H1 (cell line): Measurements from ENCODE around the gene SAT1. TPM values are rescaled to one million over a fixed set of nuclear protein-coding genes. Genes with fewer than 3 reads are reported as not detected.

Experiments used
- CTCF ChIA-PET: fragments of 300-600 bp; sonication (Branson Sonifier 250); formaldehyde crosslinking; loops from one replicate; lab custom pipeline; 2021; ENCODE audit not compliant: partially characterized antibody; lab: Charles Lee
- POLR2A ChIA-PET: fragments of 300-600 bp; sonication (Branson Sonifier 250); formaldehyde crosslinking; loops from one replicate; lab custom pipeline; 2021; ENCODE audit warnings: inconsistent platforms; ENCODE audit not compliant: partially characterized antibody; lab: Charles Lee
- DNase-seq, 2 experiments: peaks; one replicate each; pipeline versions ENCODE4 v3.0.0 to v3.0.0-alpha.2; 2010 to 2022; ENCODE audit warnings: low spot score in 2 of 2, low read depth in 1 of 2, mixed read lengths in 1 of 2
- FAIRE-seq: peaks from 2 replicates; lab custom pipeline; 2011; peaks lifted over from hg19 to GRCh38; lab: Jason Lieb, UNC
- H2AFZ ChIP-seq: 2 replicates; pipeline ENCODE4 v1.8.1; 2012; ENCODE audit warnings: low read length, inconsistent platforms
- H2AK5ac ChIP-seq: 2 replicates; pipeline ENCODE4 v1.6.1; 2013; ENCODE audit warnings: low read depth, low read length
- H2BK120ac ChIP-seq: replicated peaks from 2 replicates; pipeline ENCODE3; 2013; ENCODE audit warnings: low read depth, low read length, inconsistent platforms
- H2BK12ac ChIP-seq: 2 replicates; pipeline ENCODE4 v1.6.1; 2013; ENCODE audit warnings: low read depth, low read length
- H2BK15ac ChIP-seq: 2 replicates; pipeline ENCODE4 v1.6.1; 2013; ENCODE audit warnings: low read length
- H2BK20ac ChIP-seq: 2 replicates; pipeline ENCODE4 v1.6.1; 2013; ENCODE audit warnings: low read length
- H2BK5ac ChIP-seq: 2 replicates; pipeline ENCODE4 v1.6.1; 2013; ENCODE audit warnings: low read depth, low read length
- H3K14ac ChIP-seq: 2 replicates; pipeline ENCODE4 v1.6.1; 2013; ENCODE audit warnings: inconsistent platforms; ENCODE audit not compliant: insufficient read length
- H3K18ac ChIP-seq: 2 replicates; pipeline ENCODE4 v1.6.1; 2013; ENCODE audit warnings: low read length; ENCODE audit errors: extremely low read depth
- H3K23ac ChIP-seq: 2 replicates; pipeline ENCODE4 v1.6.1; 2013; ENCODE audit warnings: inconsistent platforms; ENCODE audit not compliant: insufficient read length
- H3K23me2 ChIP-seq: 2 replicates; pipeline ENCODE4 v1.6.1; 2013; ENCODE audit warnings: low read depth, low read length
- H3K27ac ChIP-seq: 2 replicates; pipeline ENCODE4 v1.6.1; 2011; ENCODE audit warnings: low read depth, low read length, inconsistent platforms
- H3K27me3 ChIP-seq, 4 experiments: replicated peaks in 1 of 4; 1 replicate in 1 of 4; 2 replicates in 3 of 4; pipeline versions ENCODE4 v1.6.1 to v1.8.1; 2011 to 2013; ENCODE audit warnings: low read length in 3 of 4, mild to moderate bottlenecking in 3 of 4, inconsistent platforms in 2 of 4, mixed read lengths in 2 of 4, moderate library complexity in 1 of 4; ENCODE audit not compliant: control insufficient read depth in 3 of 4, insufficient read depth in 3 of 4; ENCODE audit errors: extremely low read depth in 1 of 4
- H3K36me3 ChIP-seq, 4 experiments: 2 replicates each; pipeline versions ENCODE4 v1.6.1 to v1.8.1; 2011 to 2013; ENCODE audit warnings: mild to moderate bottlenecking in 4 of 4, low read length in 3 of 4, moderate library complexity in 2 of 4, control low read depth in 1 of 4, inconsistent platforms in 1 of 4; ENCODE audit not compliant: insufficient read depth in 4 of 4, control insufficient read depth in 2 of 4
- H3K4ac ChIP-seq: replicated peaks from 2 replicates; pipeline ENCODE3; 2013; ENCODE audit warnings: low read length, low read depth, mixed read lengths, inconsistent platforms; ENCODE audit not compliant: insufficient read length
- H3K4me1 ChIP-seq, 4 experiments: replicated peaks in 1 of 4; 1 replicate in 1 of 4; 2 replicates in 3 of 4; pipeline versions ENCODE4 v1.6.1 to v1.8.1; 2011 to 2013; ENCODE audit warnings: low read length in 3 of 4, inconsistent platforms in 2 of 4, mixed read lengths in 1 of 4; ENCODE audit not compliant: insufficient read depth in 4 of 4, control insufficient read depth in 3 of 4
- H3K4me2 ChIP-seq, 2 experiments: 2 replicates each; pipeline versions ENCODE4 v1.6.1 to v1.8.1; 2011 to 2013; ENCODE audit warnings: low read depth in 2 of 2, low read length in 2 of 2, control low read depth in 1 of 2, inconsistent platforms in 1 of 2, mild to moderate bottlenecking in 1 of 2; ENCODE audit not compliant: insufficient read depth in 1 of 2
- H3K4me3 ChIP-seq, 4 experiments: fragments of 200-600, 300-600 bp in 1 of 4; sonication (generic), shearing (Covaris generic), sonication (Bioruptor Twin) in 1 of 4; 2 replicates each; pipeline versions ENCODE4 v1.5.1 to v1.8.1; 2011 to 2016; ENCODE audit warnings: low read length in 4 of 4, low read depth in 3 of 4, control low read depth in 2 of 4, inconsistent platforms in 2 of 4, mild to moderate bottlenecking in 2 of 4, mixed read lengths in 1 of 4, moderate library complexity in 1 of 4; ENCODE audit not compliant: insufficient read depth in 2 of 4; ENCODE audit errors: extremely low read depth in 1 of 4
- H3K56ac ChIP-seq: replicated peaks from 2 replicates; pipeline ENCODE3; 2013; ENCODE audit warnings: low read depth, mild to moderate bottlenecking, mixed read lengths, low read length, inconsistent platforms; ENCODE audit not compliant: insufficient read length
- H3K79me1 ChIP-seq: 2 replicates; pipeline ENCODE4 v1.6.1; 2013; ENCODE audit warnings: low read depth, low read length, control low read depth
- H3K79me2 ChIP-seq, 2 experiments: 2 replicates each; pipeline versions ENCODE4 v1.6.1 to v1.8.1; 2012 to 2013; ENCODE audit warnings: low read length in 2 of 2, mild to moderate bottlenecking in 2 of 2, inconsistent platforms in 1 of 2; ENCODE audit not compliant: insufficient read depth in 2 of 2, control insufficient read depth in 1 of 2
- H3K9ac ChIP-seq, 4 experiments: replicated peaks in 1 of 4; 1 replicate in 1 of 4; 2 replicates in 3 of 4; pipeline versions ENCODE4 v1.6.1 to v1.8.1; 2011 to 2013; ENCODE audit warnings: low read depth in 3 of 4, low read length in 3 of 4, control low read depth in 2 of 4, mild to moderate bottlenecking in 2 of 4, moderate library complexity in 2 of 4, inconsistent platforms in 1 of 4; ENCODE audit errors: extremely low read depth in 1 of 4
- H3K9me3 ChIP-seq, 2 experiments: 2 replicates each; pipeline versions ENCODE4 v1.6.1 to v1.8.1; 2012 to 2013; ENCODE audit warnings: mild to moderate bottlenecking in 2 of 2, moderate library complexity in 2 of 2, control low read depth in 1 of 2, inconsistent platforms in 1 of 2, low read depth in 1 of 2, low read length in 1 of 2, mixed read lengths in 1 of 2; ENCODE audit not compliant: insufficient read depth in 2 of 2
- H4K20me1 ChIP-seq, 2 experiments: replicated peaks in 1 of 2; 2 replicates each; pipeline versions ENCODE3 to v1.8.1; 2011 to 2013; ENCODE audit warnings: inconsistent platforms in 2 of 2, low read length in 2 of 2, mild to moderate bottlenecking in 1 of 2; ENCODE audit not compliant: insufficient read depth in 2 of 2, control insufficient read depth in 1 of 2
- H4K5ac ChIP-seq: 2 replicates; pipeline ENCODE4 v1.6.1; 2013; ENCODE audit warnings: low read length, low read depth, mixed read lengths, inconsistent platforms; ENCODE audit not compliant: insufficient read length
- H4K8ac ChIP-seq: 2 replicates; pipeline ENCODE4 v1.8.0; 2013; ENCODE audit warnings: mild to moderate bottlenecking, moderate library complexity, low read length, inconsistent platforms; ENCODE audit not compliant: insufficient read depth; ENCODE audit errors: extremely low read depth
- H4K91ac ChIP-seq: replicated peaks from 2 replicates; pipeline ENCODE3; 2013; ENCODE audit warnings: low read length, mixed read lengths, inconsistent platforms; ENCODE audit not compliant: insufficient read length
- CEBPB ChIP-seq: IDR thresholded peaks from 2 replicates; pipeline ENCODE4 v1.6.1; 2012; ENCODE audit warnings: low read depth, low read length
- CHD2 ChIP-seq: IDR thresholded peaks from 2 replicates; pipeline ENCODE4 v1.6.1; 2012; ENCODE audit warnings: low read length, improper control_type of control experiment
- GABPA ChIP-seq: IDR thresholded peaks from 2 replicates; pipeline ENCODE4 v1.6.1; 2011; ENCODE audit warnings: mild to moderate bottlenecking, low read length, moderate library complexity, borderline replicate concordance; ENCODE audit not compliant: insufficient read depth
- HDAC6 ChIP-seq: IDR thresholded peaks from one replicate; pipeline ENCODE4 v1.7.1; 2012; ENCODE audit warnings: low read depth, mild to moderate bottlenecking, inconsistent platforms, low read length, moderate library complexity
- JUN ChIP-seq: IDR thresholded peaks from 2 replicates; pipeline ENCODE4 v1.6.1; 2011; ENCODE audit warnings: low read depth, mild to moderate bottlenecking, improper control_type of control experiment, low read length
- MAFK ChIP-seq: IDR thresholded peaks from 2 replicates; pipeline ENCODE4 v1.6.1; 2012; ENCODE audit warnings: low read depth, mild to moderate bottlenecking, improper control_type of control experiment, low read length
- PHF8 ChIP-seq: fragments of 200-600 bp; sonication (generic); conservative IDR thresholded peaks from 2 replicates; pipeline ENCODE4 v1.7.1; 2012; ENCODE audit warnings: low read depth, mild to moderate bottlenecking, inconsistent platforms, low read length, moderate library complexity
- POLR2AphosphoS5 ChIP-seq: IDR thresholded peaks from 2 replicates; pipeline ENCODE4 v1.6.1; 2011; ENCODE audit warnings: low read depth, low read length
- RFX5 ChIP-seq: IDR thresholded peaks from 2 replicates; pipeline ENCODE4 v1.6.1; 2011; ENCODE audit warnings: low read depth, low read length, improper control_type of control experiment, borderline replicate concordance
- SRF ChIP-seq: IDR thresholded peaks from 2 replicates; pipeline ENCODE4 v1.6.1; 2011; ENCODE audit warnings: mild to moderate bottlenecking, low read depth, low read length, moderate library complexity
- SUZ12 ChIP-seq: fragments of 200-600 bp; sonication (generic); IDR thresholded peaks from 2 replicates; pipeline ENCODE4 v1.6.1; 2012; ENCODE audit warnings: mild to moderate bottlenecking, inconsistent platforms, low read length, moderate library complexity, mixed read lengths
- TBP ChIP-seq: IDR thresholded peaks from 2 replicates; pipeline ENCODE4 v1.6.1; 2011; ENCODE audit warnings: low read depth, low read length, improper control_type of control experiment
- WGBS, 2 experiments: shearing (Covaris generic) in 1 of 2; methylation state at CpG; one replicate each; pipeline versions ENCODE4 v1.1.6 to v1.1.7; 2013 to 2015; ENCODE audit warnings: low lambda C conversion rate in 2 of 2, mixed read lengths in 2 of 2, inconsistent platforms in 1 of 2, low coverage in 1 of 2, missing lambda C conversion rate in 1 of 2; ENCODE audit not compliant: insufficient replicate concordance in 2 of 2, insufficient coverage in 1 of 2, insufficient read length in 1 of 2; ENCODE audit errors: extremely low coverage in 1 of 2, missing lambda C conversion rate in 1 of 2; 5-methylcytosine and 5-hydroxymethylcytosine counted together
- polyA plus RNA-seq, 7 experiments: library from polyadenylated mRNA; depleted of rRNA in 3 of 7; stranded (reverse) in 5 of 7; unstranded in 2 of 7; fragments of >200 nt in 5 of 7; fragments of 200-250 nt in 2 of 7; gene quantifications; 1 replicate in 5 of 7; 2 replicates in 1 of 7; 4 replicates in 1 of 7; pipeline versions ENCODE4 v1.2.1 to v1.2.3, GENCODE V29; 2011 to 2013; ENCODE audit warnings: missing spikeins in 2 of 7, mixed read lengths in 2 of 7
- total RNA-seq: library from RNA; stranded (reverse); fragmentation: NEBNext Ultra II Directional; extraction: Animal tissue kit (Norgen Biotek cat#: 25700); gene quantifications from 2 replicates; pipeline ENCODE4 v1.2.1, GENCODE V29; 2021
- TF ChIP-seq, protein P1 (sequence below): IDR thresholded peaks from 2 replicates; pipeline ENCODE4 v1.6.1; 2011; ENCODE audit warnings: low read length, improper control_type of control experiment
- TF ChIP-seq, protein P2 (sequence below): IDR thresholded peaks from 2 replicates; pipeline ENCODE4 v1.6.1; 2012; ENCODE audit warnings: inconsistent platforms

Gene SAT1
- total and polyA plus RNA-seq, 2 of the 8 experiments (the other 6 are each of a cell fraction or from before 2014, with no cell fraction given) = 29.2 to 36.8 TPM

GRCh38 chrX:23805389-23805788, 22.4 kb downstream of the SAT1 start:
- Histone ChIP-seq H2BK20ac (no peak overlapping the region), H2BK120ac (no peak overlapping the region), H2BK5ac (no peak overlapping the region), H3K23me2 (no peaks in the 10 kb centered on the region), H2AFZ (no peak overlapping the region), H3K4me1 (no peaks in the 10 kb centered on the region), H4K91ac (no peak overlapping the region), H3K9me3 (no peaks in the 10 kb centered on the region), H2BK12ac (no peak overlapping the region), H2AK5ac (no peak overlapping the region), H3K27me3 (no peaks in the 10 kb centered on the region), H3K56ac (no peak overlapping the region), H3K4me2 (no peak overlapping the region), H3K14ac (no peak overlapping the region), H4K20me1 (no peaks in the 10 kb centered on the region), H3K27ac (no peak overlapping the region), H2BK15ac (no peak overlapping the region), H3K4ac (no peak overlapping the region), H3K79me1 (no peaks in the 10 kb centered on the region), H4K5ac (no peak overlapping the region), H3K18ac (no peak overlapping the region), H3K23ac (no peak overlapping the region), H3K36me3 (no peaks in the 10 kb centered on the region), H3K4me3 (no peak overlapping the region), H3K79me2 (no peaks in the 10 kb centered on the region), H4K8ac (no peak overlapping the region), H3K9ac (no peak overlapping the region)
- CTCF ChIA-PET = no interaction called here
- no peak for DNase-seq
- WGBS, 2 experiments = 96% methylated on average over 7 of the region's 9 CpGs; no CpG with 5 or more reads in 1 of the 2 experiments
- FAIRE-seq = no peak
- POLR2A ChIA-PET = no interaction called here
- TF ChIP-seq SRF (no peak), PHF8 (no peak), POLR2AphosphoS5 (no peak), TBP (no peak), MAFK (no peak), SUZ12 (no peak), GABPA (no peak), CEBPB (no peak), JUN (no peak), CHD2 (no peak), RFX5 (no peak), HDAC6 (no peak)
- TF ChIP-seq, protein P1, sequence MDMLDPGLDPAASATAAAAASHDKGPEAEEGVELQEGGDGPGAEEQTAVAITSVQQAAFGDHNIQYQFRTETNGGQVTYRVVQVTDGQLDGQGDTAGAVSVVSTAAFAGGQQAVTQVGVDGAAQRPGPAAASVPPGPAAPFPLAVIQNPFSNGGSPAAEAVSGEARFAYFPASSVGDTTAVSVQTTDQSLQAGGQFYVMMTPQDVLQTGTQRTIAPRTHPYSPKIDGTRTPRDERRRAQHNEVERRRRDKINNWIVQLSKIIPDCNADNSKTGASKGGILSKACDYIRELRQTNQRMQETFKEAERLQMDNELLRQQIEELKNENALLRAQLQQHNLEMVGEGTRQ = no peak
- TF ChIP-seq, protein P2, sequence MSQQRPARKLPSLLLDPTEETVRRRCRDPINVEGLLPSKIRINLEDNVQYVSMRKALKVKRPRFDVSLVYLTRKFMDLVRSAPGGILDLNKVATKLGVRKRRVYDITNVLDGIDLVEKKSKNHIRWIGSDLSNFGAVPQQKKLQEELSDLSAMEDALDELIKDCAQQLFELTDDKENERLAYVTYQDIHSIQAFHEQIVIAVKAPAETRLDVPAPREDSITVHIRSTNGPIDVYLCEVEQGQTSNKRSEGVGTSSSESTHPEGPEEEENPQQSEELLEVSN = no peak
